ENCODE results near the gene ADAMTS12. TPM values are rescaled to one million over a fixed set of nuclear protein-coding genes. Genes with fewer than 3 reads are reported as not detected.

The ADAMTS12 gene
- total and polyA plus RNA-seq, 10 of the 15 experiments (the other 5 are each of a cell fraction or from before 2014, with no cell fraction given): 0.11 to 35.8 (median 20.7) TPM

GRCh38 chr5:33738097-33738496 lies 153.7 kb downstream of the ADAMTS12 start:
- 76% methylated on average over 3 of the region's 3 CpGs for WGBS (ENCODE audit: insufficient coverage, insufficient replicate concordance, low lambda C conversion rate, missing lambda C conversion rate)
- RAD21 ChIA-PET (ENCODE audit: unreplicated experiment): no interaction called here
- no peak for FAIRE-seq
- TF ChIP-seq RFX5 (IDR thresholded peaks at IDR 0.05; ENCODE audit: low read depth, low read length) (no peak), SIN3A (IDR thresholded peaks at IDR 0.05; ENCODE audit: low read depth, low read length) (no peak), SPI1 (IDR thresholded peaks at IDR 0.05; ENCODE audit: borderline replicate concordance, insufficient read depth, low read depth, low read length) (no peak), ELK1 (IDR thresholded peaks at IDR 0.05; ENCODE audit: low read depth, low read length) (no peak), SREBF2 (IDR thresholded peaks at IDR 0.05; ENCODE audit: low read length) (no peak), MEF2B (IDR thresholded peaks at IDR 0.05; ENCODE audit: partially characterized antibody, poor library complexity, severe bottlenecking) (no peak), RAD51 (IDR thresholded peaks at IDR 0.05) (no peak), ZBTB4 (CRISPR knock-in tag; IDR thresholded peaks at IDR 0.05) (no peak), NBN (IDR thresholded peaks at IDR 0.05) (no peak)
- TF ChIP-seq, protein P1, sequence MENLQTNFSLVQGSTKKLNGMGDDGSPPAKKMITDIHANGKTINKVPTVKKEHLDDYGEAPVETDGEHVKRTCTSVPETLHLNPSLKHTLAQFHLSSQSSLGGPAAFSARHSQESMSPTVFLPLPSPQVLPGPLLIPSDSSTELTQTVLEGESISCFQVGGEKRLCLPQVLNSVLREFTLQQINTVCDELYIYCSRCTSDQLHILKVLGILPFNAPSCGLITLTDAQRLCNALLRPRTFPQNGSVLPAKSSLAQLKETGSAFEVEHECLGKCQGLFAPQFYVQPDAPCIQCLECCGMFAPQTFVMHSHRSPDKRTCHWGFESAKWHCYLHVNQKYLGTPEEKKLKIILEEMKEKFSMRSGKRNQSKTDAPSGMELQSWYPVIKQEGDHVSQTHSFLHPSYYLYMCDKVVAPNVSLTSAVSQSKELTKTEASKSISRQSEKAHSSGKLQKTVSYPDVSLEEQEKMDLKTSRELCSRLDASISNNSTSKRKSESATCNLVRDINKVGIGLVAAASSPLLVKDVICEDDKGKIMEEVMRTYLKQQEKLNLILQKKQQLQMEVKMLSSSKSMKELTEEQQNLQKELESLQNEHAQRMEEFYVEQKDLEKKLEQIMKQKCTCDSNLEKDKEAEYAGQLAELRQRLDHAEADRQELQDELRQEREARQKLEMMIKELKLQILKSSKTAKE (IDR thresholded peaks at IDR 0.05; ENCODE audit: low read depth, poor library complexity, severe bottlenecking): no peak
- TF ChIP-seq, protein P2, sequence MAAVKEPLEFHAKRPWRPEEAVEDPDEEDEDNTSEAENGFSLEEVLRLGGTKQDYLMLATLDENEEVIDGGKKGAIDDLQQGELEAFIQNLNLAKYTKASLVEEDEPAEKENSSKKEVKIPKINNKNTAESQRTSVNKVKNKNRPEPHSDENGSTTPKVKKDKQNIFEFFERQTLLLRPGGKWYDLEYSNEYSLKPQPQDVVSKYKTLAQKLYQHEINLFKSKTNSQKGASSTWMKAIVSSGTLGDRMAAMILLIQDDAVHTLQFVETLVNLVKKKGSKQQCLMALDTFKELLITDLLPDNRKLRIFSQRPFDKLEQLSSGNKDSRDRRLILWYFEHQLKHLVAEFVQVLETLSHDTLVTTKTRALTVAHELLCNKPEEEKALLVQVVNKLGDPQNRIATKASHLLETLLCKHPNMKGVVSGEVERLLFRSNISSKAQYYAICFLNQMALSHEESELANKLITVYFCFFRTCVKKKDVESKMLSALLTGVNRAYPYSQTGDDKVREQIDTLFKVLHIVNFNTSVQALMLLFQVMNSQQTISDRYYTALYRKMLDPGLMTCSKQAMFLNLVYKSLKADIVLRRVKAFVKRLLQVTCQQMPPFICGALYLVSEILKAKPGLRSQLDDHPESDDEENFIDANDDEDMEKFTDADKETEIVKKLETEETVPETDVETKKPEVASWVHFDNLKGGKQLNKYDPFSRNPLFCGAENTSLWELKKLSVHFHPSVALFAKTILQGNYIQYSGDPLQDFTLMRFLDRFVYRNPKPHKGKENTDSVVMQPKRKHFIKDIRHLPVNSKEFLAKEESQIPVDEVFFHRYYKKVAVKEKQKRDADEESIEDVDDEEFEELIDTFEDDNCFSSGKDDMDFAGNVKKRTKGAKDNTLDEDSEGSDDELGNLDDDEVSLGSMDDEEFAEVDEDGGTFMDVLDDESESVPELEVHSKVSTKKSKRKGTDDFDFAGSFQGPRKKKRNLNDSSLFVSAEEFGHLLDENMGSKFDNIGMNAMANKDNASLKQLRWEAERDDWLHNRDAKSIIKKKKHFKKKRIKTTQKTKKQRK (IDR thresholded peaks at IDR 0.05; ENCODE audit: low read depth, low read length): no peak
- TF ChIP-seq, protein P3, sequence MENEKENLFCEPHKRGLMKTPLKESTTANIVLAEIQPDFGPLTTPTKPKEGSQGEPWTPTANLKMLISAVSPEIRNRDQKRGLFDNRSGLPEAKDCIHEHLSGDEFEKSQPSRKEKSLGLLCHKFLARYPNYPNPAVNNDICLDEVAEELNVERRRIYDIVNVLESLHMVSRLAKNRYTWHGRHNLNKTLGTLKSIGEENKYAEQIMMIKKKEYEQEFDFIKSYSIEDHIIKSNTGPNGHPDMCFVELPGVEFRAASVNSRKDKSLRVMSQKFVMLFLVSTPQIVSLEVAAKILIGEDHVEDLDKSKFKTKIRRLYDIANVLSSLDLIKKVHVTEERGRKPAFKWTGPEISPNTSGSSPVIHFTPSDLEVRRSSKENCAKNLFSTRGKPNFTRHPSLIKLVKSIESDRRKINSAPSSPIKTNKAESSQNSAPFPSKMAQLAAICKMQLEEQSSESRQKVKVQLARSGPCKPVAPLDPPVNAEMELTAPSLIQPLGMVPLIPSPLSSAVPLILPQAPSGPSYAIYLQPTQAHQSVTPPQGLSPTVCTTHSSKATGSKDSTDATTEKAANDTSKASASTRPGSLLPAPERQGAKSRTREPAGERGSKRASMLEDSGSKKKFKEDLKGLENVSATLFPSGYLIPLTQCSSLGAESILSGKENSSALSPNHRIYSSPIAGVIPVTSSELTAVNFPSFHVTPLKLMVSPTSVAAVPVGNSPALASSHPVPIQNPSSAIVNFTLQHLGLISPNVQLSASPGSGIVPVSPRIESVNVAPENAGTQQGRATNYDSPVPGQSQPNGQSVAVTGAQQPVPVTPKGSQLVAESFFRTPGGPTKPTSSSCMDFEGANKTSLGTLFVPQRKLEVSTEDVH (IDR thresholded peaks at IDR 0.05; ENCODE audit: low read depth, partially characterized antibody): no peak

More at GRCh38 chr5:33738097-33738496, 153.7 kb downstream of the ADAMTS12 start:
- in situ Hi-C loops (cut with MboI) (no loop called here), intact Hi-C loops (cut with micrococcal nuclease; ENCODE audit: unreplicated experiment) (no loop called here)
- Histone ChIP-seq H3K36me3 (ENCODE audit: control insufficient read depth in 2 of 2, insufficient read depth in 2 of 2, low read length in 1 of 2) (no peaks in the 10 kb centered on the region), H3K27me3 (replicated peaks in 1 of 2; ENCODE audit: control insufficient read depth in 2 of 2, insufficient read depth in 2 of 2, low read length in 1 of 2) (no peaks in the 10 kb centered on the region), H3K27ac (ENCODE audit: control insufficient read depth, insufficient read depth) (no peak overlapping the region), H3K4me3 (no peak overlapping the region), H4K20me1 (ENCODE audit: control insufficient read depth, insufficient read depth) (no peaks in the 10 kb centered on the region), H3K9me3 (replicated peaks; ENCODE audit: control insufficient read depth, insufficient read depth, low read length) (no peaks in the 10 kb centered on the region), H3K79me2 (ENCODE audit: control insufficient read depth, insufficient read depth, low read length) (no peaks in the 10 kb centered on the region), H3K9ac (ENCODE audit: control insufficient read depth, insufficient read depth, low read length) (no peak overlapping the region), H2AFZ (ENCODE audit: control insufficient read depth, low read depth, low read length) (no peak overlapping the region), H3K4me1 (ENCODE audit: control insufficient read depth, insufficient read depth, low read length) (no peaks in the 10 kb centered on the region), H3K4me2 (ENCODE audit: control insufficient read depth, insufficient read depth) (no peak overlapping the region)
- CTCF ChIA-PET: no interaction called here
- DNase-seq (ENCODE audit: low read depth, low spot score): no peak
- no TSS peak for BruUV-seq (replicated peaks)
- no peak for ATAC-seq
- POLR2A ChIA-PET: no interaction called here
- SMC1A ChIA-PET (ENCODE audit: uncharacterized antibody, unreplicated experiment): no interaction called here
